NCI-H2196 (cell line): ENCODE data around the gene ENGASE.
"Not testable (repeated sequence)": the region's sequence is repeated elsewhere in the genome, so short reads cannot be mapped to it uniquely, and the experiment has no call there.

Source experiments
- DNase-seq: peaks from one replicate; lab custom pipeline; 2025; ENCODE audit not compliant: unreplicated experiment; lab: John Stamatoyannopoulos, UW

ENGASE gene, protein sequence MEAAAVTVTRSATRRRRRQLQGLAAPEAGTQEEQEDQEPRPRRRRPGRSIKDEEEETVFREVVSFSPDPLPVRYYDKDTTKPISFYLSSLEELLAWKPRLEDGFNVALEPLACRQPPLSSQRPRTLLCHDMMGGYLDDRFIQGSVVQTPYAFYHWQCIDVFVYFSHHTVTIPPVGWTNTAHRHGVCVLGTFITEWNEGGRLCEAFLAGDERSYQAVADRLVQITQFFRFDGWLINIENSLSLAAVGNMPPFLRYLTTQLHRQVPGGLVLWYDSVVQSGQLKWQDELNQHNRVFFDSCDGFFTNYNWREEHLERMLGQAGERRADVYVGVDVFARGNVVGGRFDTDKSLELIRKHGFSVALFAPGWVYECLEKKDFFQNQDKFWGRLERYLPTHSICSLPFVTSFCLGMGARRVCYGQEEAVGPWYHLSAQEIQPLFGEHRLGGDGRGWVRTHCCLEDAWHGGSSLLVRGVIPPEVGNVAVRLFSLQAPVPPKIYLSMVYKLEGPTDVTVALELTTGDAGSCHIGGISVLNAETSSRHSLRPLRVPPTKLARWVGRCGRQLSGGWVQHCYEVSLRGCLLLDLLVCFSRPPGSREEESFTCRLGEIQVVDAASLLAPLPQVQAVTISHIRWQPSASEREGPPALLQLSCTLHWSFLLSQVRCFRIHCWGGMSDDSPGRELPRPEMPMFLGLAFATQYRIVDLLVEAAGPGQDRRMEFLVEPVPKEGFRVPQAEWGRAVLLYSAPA

DNA sequence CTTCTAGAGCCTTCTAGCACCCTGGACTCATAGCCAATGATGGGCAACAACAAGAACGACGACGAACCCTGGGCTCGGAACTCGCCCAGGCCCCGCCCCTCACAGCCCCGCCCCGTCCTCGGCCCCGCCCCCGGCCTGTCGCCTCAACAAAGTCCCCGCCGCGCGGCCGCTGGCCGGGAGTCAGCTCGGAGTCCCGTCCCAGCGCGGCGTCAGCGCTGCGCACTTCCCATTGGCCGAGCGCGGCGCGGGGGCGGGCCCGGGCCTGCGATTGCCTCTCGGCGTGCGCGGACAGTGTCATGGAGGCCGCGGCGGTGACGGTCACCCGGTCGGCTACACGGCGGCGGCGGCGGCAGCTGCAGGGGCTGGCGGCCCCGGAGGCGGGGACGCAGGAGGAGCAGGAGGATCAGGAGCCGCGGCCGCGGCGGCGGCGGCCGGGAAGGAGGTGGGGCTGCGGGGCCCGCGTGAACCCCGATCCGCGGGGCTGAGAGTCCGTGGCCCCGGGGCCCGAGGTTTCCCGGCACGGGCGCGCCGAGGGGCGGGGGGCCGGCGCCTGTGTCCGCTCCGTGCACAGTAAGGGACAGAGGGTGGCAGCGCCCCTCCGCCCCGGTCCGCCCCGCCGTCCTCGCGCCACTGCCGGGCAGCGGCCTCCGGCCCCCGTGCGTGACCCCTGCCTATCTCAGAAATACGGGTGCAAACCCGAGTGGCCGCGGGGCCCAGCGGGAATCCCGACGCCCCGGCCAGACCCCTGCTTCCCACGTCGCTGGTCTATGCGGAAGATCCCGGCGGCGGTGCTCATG, at the start of gene ENGASE:
TSS of gene ENGASE (plus strand) at position 176 of the 797 bp plus-strand sequence. CDS start at position 297, 121 bp downstream.
- peak; percentile 98 for DNase-seq

DNA sequence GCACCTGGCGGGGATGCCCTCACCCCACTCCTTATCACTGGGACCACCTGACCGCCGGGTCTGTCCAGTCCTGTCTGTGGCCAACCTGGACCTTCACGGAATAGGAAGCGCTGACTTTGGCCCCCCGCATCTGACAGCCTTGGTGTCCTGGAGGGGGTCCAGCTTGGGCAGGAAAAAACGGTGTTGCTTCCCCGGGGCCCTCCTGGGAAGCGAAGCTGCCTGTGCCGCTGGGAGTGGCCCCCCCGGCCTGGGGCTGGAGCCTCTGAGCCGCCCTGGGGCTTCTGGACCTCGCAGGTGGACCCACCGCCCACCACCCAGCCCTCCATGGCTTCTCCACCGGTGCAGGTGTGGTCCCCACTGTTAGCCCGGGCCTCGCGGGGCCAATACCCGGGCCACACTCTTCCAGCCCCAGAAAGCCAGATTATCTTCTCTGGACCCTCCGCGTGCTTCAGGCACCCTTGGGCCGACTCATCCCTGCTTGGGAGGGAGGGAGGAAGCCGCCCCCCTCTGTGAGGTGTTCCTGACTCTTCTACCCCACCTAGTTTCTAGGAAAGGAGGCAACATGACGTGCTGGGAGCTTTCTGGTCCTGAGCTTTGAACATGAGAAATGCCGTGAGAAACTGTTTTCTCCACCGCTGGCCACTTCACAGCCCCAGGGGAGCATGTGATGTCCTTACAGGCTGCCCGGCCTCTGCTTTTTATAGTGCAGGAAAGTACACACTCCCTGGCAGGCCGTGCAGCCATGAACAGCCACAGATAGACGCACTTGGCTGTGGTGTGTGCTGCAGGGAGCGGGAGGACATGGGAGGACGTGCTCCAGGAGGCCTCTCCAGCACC, 49.5 kb upstream of the ENGASE start:
- DNase-seq, result no peak

DNA sequence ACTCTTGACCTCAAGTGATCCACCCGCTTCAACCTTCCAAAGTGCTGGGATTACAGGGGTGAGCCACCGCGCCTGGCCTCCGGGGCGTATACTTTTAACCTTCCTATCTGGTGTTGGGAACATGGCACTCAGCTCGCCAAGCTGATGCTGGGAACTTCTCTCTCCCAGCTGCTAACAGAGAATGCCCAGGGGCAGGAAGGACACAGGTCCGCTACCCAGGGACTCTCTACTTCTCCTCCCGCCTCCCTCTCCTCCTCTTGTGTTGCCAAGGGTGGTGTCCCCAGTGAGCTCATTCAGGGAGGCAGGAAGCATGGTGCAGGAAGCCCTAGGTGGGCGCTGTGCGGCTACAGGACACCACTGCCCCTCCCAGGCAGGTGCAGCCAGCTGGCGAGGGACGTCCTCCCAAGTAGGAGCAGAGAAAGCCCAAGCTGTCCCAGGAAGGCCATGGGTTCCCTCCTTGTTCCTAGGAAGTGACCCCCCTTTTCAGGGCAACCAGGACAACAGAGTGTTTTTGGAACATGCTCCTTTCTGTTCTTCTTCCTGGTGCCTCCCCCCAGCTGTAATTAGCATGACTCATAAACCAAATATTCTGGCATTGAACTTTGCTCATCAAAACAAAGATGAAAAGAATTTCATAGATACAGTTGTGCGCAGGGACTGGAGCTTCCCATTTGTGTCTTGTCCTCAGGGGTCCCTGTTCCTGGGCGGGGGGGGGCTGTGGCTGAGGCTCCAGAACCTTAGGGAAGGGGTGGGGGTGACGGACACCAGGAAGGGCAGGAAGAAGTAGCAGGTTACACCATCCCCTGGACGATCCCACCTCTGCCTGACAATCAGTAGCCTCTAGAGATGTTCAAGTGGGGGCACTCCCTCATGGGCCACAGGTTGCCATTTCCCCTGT, 48.0 kb upstream of the ENGASE start:
- DNase-seq, result peak; percentile 83

DNA sequence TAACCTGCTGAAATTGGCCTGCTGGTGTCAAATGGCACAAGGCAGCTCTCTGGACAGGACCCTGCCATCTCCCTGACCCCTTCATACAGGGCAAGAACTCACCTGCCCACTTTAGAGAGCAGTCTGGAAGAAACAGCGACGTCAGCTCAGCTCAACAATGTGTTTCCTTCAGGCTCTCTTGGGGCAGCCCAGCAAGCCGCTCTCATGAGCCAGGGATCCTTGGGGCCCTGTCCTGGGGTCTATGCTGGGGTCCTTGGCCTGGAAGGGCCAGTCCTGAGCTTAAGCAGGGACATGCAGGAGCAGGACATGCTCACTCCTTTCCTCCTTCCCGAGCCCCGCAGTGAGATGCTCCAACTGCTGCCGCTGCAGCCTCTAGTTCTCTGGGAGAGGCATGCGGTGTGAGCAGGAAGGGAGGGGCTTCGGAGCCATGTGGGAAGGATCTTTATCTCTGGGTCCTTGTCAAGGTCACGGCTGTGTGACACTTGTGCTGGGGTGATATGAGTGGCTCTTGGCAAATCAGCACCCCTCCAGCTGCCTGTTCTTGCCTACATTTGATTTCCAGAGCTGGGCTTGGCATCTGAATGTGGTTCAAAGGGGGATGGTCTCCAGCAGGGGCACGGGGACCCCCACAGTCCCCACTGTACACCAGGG, 47.2 kb upstream of the ENGASE start:
- DNase-seq, result no peak

DNA sequence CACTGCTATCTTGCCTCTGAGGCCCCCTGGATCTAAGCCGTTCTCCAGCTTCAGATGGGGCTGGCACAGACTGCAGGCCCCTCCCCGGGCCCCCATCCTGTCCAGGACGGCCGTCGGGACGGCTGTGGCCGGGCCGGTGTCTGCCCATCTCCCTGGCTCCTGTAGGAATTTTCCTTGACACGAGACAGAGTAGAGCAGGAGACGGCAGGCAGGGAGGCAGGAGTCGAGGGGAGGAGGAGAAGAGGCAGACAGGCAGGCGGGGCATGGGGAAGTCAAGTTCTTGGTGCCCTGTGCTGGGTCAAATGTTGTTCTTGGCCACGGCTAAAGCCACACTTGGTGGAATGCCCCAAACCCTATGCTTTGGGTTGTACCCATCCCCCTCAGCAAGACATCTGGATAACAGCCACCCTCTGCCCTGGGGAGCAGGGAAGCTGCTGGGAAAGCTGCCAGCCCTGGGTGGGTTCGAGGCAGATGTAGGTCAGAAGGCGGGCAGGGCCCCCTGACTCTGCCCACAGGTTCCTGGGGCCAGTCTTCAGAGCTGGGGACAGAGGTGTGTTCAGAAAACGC, 46.6 kb upstream of the ENGASE start:
- no peak for DNase-seq

DNA sequence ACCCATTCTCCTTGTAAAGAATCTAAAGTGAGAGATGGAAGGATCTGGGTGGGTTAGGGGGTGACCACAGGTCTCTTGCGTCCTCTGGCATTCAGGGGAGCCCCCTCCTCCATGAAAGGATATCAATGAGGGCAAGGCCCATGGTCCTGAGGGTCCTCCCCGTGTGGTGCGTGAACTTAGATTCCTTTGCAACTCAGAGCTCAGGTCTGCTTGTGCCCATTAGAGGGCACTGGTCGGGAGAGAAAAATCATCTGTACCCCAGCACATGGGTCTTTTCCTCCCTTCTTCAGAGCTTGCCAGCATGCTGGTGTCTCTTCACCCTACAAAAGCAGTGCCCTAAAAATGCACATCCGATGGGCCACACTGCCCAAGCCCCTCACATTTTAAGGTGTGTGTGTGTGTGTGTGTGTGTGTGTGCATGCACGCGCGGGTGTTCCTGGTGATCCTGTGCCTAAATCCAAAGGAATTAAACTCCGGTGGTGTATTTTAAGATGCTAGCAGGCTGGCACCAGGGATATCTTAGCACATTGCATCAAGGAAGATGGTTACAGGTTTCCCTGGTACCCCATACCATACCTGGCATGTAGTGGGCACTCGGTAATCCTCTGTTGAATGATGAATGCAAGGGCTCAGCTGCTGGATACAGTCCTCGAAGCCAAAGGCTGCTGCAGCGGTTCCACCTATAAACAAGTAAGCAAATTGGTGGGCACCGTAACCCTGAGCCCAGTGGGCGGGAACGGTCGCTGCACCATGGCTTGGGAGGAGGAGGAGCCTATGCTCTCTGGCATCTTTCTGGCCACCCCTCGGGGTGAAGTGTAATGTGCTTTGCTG, 45.9 kb upstream of the ENGASE start:
- DNase-seq, result no peak

DNA sequence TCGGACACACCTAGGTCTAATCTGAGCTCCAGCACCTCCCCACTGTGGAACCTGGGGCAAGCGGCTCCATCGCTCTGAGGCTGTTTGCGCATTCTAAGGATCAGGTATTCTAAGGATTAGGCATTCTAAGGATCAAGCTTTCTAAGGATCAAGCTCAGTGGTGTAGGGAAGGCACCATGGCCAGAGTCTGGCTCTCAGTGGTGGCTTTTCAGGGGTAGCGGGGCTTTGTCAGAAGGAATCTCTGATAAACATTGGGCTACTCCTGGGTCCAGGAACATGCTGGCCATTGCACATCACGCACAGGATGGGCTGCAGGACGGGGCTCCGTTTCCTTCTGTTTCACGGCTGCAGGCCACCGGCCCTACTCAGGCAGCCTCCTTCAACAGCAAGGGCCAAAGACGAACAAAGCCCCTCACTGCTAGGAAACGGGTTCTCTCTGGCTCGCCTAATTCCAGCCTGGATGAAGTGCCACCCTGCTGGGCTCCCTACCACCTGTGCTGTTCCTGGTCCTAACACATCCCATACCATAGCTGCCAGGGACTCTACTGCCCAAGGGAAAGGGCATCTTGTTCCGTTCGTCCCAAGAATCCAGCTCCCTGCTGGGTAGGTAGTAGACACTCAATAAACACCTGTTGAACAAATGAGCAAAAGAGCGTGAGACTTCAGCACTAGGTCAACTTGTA, 45.2 kb upstream of the ENGASE start:
- DNase-seq, result no peak

DNA sequence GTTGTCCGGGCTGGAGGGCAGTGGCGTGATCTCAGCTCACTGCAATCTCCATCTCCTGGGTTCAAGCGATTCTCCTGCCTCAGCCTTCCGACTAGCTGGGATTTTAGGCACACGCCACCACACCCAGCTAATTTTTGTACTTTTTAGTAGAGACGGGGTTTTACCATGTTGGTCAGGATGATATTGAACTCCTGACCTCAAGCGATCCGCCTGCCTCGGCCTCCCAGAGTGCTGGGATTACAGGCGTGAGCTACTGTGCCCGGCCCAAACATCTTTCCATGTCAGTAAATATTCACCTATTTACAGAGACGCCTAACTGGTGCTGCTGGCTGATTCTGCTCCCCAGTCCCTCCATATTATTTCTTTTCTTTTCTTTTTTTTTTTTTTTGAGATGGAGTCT, 44.0 kb upstream of the ENGASE start:
- DNase-seq, result not testable (repeated sequence)

DNA sequence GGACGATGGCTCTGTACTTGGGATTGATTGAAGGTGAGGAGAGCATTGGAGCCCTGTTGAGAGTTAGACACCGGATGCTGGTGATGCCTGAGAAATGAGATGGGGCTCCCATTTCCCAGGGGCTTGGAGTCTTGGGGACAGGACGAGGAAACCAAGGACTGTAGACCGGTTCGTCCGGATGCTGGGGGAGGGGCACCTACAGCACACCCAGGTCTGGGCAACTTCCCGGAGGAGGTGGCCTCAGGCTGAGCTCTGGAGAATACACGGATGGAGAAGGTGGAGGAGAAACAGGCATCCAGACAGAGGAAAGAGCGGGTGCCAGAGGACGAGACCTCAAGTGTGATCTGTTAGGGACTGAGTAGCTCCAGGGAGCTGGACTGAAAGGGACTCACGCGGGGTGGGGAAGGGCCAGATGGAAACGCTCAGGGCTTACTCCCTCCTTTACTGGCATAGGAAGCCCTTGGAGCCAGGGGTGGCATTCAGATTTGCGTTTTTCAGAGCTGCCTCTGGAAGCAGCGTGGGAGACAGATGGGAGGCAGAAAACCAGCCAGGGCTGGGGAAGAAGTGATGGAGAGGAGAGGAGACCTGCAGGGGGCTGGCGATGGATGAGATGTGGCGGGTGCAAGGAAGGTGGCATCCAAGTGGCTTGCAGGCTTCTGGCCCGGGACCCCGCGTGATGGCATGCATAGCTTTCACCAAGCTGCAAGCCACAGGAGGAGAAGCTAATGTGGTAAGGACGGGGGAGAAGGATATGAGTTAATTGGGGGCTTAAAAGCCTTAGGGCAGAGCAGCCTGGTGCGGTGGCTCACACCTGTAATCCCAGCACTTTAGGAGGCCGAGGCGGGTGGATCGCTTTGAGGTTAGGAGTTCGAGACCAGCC, 42.4 kb upstream of the ENGASE start:
- no peak for DNase-seq

DNA sequence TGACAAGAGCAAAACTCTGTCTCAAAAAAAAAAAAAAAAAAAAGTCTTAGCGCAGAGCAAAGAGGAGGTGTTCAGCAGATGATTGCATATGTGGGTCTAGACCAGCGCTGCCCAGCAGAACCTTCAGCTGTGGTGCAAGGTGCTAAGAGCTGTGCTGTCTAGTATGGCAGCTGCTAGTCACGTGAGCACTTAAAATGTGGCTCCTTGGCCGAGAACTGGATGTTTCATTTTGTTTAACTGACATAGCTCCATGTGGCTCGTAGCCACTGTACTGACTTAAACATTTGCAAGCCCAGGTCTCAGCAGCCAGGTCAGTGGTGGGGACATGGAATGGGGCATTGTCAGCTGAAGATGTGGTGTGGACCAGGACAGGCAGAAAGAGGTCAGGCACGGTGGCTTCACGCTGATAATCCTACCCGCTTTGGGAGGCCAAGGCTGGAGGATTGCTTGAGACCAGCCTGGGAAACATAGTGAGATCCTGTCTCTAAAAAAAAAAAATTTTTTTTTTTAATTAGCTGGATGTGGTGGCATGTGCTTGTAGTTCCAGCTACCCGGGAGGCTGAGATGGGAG, 41.5 kb upstream of the ENGASE start:
- DNase-seq, result no peak

DNA sequence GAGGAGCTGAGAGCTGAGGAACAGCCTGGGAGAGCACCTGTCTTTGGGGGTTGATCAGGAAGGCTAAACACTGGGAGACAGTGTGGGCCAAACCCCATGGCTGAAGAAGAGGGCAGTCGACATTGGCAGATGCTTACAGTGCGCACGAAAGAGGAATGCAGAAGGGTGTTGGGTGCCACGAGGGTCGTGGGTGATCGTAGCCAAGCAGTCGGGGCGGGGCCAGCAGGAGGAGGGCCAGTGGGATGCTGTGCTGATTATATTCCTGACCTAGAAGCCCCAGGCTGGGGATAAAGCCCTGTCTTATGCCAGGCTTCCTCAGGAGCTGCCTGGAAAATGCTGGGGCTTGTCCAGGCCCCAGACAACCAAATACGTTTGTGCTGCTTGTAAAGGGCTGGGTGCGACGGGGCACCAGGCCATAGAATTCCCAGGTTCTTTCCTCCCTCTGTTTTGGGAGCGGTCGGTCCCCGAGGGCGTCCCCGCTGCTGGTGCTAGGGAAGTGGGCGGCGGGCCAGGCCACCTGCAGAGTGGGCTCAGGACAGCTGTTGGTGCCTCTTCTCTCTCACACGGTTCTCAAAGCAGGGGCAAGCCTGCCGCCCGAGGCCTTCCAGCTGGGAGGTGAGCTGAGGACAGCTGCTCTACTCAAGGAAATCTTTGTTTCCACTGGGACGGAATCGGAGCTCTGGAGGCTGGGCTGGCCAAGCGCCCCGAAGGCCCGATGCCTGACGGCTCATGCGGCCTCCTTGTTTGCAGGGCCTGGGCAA, 40.7 kb upstream of the ENGASE start:
- no peak for DNase-seq

DNA sequence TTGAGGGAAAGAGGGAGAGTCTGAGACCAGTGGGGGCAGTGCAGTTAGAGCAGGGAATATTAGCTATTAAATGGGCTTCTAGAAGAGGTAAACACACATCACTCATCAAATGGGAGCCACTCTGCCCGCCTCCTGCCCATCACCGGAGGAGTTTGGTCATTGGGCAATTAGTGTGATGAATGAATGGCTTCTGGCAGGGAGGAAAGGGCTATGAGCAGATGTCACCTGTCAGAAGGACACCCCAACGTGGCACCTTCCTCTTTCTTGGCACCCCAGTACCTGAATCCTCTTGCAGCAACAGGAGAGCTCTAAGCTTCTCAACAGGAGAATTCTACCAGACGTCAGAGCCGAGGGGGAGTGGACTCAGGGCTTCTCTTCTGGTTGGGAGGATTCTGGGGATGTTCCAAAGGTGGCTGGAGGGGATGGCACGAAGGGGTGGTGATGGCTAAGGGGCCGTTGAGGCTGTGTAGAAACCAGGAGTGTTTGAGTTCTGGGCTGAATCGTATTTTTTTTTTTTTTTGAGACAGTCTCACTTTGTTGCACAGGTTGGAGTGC, 39.6 kb upstream of the ENGASE start:
- DNase-seq, result no peak

DNA sequence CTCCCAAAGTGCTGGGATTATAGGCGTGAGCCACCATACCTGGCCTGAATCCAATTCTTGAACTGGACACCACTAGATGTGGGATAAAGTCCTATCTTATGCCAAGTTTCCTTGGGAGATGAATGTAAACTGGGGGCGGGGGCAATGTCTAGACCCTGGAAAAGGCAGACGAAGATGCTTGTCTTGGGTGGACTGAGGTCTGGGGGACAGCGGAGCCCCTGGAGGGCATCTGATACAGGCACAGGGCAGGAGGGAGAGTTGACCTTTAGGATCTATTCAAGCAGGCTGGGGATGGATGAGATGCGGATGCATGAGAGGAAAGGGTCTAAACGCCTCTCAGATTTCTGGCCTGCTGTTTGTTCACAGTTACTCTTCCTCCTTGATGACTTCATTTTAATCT, 38.9 kb upstream of the ENGASE start:
- DNase-seq, result no peak

DNA sequence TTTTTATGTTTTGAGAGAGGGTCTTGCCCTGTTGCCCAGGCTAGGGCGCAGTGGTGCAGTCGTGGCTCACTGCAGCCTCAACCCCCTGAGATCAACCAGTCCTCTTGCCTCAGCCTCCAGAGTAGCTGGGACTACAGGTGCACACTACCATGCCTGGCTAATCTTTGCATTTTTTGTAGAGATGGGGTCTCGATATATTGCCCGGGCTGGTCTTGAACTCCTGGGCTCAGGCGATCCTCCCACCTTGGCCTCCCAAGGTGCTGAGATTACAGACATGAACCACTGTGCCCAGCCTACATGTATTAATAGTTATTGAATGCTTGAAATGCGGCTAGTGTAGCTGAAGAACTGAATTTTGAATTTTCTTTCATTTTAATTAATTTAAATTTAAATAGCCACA, 38.4 kb upstream of the ENGASE start:
- no peak for DNase-seq

DNA sequence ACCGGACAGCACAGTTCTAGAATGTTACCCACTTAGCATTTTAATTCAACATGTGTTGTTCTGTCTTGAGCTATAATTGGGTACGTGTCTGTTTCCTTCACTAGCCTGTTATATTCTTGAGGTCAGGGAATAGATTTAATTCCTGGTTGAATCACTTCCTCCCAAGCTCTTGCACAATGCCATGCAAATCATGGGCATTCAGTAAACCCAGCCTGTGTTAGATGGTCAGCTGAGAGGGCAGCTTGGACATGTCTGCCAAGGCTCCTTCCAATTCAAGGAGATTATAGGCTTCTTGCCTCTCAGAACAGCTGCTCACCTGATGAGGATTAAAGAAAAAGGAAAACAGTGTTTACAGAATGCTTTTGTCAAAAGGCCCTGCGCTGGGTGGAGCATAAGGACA, 38.0 kb upstream of the ENGASE start:
- DNase-seq, result no peak
